GM18526 (cell line): ENCODE results near the gene TMPRSS9.

ENCODE experiments used
- POLR2A ChIP-seq: IDR thresholded peaks from 3 replicates; pipeline ENCODE4 v1.6.1; 2011; ENCODE audit not compliant: insufficient read length; ENCODE audit errors: extremely low read depth

The TMPRSS9 gene

DNA sequence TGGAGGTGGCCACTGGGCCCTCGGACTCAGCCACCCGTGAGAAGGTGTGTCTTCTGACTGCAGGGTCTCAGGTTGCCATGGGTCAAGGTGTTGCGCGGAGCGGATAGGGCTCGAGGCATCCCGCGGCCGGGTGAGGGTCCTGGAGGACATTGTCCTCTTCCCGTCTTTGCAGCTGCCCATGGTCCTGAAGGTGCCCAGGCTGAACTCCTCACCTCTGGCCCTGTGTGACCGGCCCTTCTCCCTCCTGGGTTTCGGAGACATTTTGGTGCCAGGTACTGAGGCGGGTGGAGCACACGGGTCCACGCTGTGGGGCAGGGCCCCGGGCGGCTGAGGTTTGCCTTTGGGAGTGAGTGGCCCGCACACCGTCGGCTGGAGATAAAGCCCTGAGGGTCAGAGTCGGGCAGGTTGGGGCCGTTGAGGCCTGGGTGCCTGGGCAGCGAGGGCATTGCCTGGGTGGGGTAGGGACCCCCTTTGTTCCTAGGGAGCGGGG, 15.6 kb upstream of the TMPRSS9 start:
- no peak for TF ChIP-seq POLR2A

DNA sequence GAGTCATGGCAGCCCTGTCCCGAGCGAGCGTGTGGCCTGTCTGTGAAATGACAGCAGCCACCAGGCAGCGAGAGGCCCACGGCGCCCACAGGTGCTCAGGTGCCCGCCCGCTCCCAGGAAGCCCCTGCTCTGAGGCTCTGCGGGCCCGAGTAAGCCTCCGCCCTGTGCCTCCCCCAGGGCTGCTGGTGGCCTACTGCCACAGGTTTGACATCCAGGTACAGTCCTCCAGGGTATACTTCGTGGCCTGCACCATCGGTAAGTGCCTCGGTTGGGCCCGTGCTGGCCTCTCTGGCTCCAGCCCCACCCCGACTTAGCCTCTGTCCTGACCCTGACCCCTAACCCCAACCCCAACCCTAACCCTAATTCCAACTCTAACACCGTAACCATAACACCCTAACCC, 15.0 kb upstream of the TMPRSS9 start:
- TF ChIP-seq POLR2A = no peak

DNA sequence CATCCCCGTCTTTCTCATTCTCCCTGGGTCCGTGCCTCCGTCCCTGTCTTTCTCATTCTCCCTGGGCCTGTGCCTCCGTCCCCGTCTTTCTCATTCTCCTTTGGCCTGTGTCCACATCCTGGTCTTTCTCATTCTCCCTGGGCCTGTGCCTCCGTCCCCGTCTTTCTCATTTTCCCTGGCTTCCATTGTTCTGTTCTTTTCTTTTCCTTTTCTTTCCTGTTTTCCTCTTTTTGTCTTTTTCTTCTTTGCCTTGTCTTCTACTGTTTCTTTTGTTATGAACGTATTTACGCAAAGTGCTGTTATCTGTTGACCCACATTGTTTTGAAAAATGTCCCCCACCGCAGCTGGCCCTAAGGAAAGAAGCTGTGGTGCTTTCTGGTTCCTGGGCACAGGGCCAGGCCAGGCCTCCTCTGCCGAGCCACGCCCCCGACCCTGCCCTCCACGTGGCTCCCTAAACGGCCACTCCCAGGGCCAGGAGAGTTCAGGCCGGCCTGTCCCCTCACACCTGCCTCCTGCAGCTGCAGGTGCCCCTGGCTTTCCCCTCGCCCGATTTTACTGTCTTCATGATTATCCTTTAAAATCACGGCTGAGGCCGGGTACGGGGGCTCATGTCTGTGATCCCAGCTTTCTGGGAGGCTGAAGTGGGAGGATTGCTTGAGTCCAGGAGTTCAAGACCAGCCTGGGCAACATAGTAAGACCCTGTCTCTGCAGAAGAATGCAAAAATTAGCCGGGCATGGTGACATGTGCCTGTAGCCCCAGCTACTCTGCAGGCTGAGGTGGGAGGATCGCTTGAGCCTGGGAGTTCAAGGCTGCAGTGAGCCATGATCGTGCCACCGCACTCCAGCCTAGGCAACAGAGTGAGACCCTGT, 14.0 kb upstream of the TMPRSS9 start:
- TF ChIP-seq POLR2A = no peak

DNA sequence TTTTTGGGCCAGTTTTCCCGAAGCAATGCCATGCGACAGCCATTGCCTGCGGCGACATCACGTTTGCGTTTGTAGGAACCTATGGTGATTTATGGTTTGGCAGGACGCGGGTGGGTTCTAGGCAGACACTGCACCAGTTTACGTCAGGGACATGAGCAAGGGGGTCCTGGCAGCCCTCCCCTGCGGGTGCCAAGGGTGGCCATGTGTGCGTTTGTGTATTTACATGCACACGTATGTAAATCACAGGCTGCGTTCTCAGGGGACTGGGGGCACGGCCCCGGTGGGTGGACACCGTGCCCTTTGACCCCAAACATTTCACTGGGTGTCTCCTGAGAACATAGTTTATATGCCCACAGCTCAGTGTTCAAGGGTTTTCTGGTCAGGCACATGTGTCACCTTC, 9.4 kb upstream of the TMPRSS9 start:
- no peak for TF ChIP-seq POLR2A

DNA sequence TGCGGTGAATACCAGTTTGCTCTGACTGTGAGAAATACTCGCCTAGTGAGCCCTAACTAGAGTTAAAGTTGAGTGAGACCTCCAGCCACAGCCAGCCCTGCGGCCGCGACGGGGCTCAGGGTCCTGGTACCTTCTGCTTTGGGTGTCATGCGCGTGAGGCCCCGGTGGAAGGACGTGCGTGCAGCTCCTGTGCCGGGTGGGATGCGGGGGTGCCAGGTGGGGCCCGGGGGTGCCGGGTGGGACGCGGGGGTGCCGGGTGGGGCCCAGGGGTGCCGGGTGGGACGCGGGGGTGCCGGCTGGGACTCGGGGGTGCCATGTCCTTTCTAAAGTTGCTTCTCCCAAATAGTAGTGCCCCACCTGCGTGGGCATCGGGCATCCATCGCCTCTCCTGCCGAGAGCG, 8.5 kb upstream of the TMPRSS9 start:
- TF ChIP-seq POLR2A = no peak

DNA sequence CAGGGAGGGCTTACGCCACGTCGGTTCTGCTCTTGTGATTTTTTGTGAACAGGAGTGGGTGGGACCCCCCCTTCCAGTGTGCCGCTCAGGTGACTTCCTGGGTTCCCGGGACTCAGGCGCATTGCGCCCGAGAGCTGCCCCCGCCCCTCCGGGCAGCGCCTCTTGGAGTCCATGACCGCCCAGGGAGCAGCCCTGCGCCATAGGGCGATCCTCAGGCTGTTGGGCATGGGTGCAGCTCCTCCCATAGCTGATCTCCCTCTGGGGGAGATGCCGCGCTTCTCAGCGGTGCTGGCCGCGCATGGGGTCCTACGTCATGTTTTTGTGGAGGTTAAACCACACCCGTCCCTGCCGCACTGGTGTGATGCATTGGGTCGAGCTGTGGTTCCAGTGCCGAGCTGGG, 7.9 kb upstream of the TMPRSS9 start:
- no peak for TF ChIP-seq POLR2A

DNA sequence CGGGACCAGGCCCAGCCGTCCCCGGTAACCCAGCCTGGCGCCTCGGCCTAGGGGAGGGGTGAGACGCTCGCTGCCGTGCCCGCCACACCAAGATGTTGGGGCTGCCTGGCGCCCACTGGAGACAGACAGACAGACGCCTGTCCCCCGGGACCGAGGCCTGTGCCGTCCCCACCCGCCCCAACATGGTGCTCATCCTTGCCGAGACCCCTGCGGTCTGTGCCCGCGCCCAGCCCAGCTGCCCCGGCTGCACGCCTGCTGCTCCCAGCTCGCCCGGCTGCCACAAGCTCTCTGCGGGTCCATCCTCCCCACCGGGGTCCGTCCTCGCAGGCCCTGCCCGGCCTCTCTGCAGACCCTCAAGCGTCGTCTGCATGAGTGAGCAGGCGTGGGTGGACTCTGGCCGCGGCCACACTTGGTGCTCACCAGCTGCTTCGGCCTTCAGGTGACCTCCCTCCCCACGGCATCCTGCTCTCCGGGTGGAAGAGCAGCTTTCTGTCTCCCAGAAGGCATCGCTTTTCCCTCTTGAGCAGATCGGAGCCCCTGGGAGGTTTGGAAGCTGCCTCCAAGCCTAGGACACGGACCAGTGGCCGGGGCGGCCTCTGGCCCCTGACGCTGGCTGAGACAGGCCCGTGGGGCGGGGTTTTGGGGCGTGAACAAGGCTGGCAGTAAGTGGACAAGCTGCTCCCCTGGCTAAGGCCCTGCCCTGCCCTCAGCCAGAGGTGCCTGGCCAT, 6.7 kb upstream of the TMPRSS9 start:
- no peak for TF ChIP-seq POLR2A

DNA sequence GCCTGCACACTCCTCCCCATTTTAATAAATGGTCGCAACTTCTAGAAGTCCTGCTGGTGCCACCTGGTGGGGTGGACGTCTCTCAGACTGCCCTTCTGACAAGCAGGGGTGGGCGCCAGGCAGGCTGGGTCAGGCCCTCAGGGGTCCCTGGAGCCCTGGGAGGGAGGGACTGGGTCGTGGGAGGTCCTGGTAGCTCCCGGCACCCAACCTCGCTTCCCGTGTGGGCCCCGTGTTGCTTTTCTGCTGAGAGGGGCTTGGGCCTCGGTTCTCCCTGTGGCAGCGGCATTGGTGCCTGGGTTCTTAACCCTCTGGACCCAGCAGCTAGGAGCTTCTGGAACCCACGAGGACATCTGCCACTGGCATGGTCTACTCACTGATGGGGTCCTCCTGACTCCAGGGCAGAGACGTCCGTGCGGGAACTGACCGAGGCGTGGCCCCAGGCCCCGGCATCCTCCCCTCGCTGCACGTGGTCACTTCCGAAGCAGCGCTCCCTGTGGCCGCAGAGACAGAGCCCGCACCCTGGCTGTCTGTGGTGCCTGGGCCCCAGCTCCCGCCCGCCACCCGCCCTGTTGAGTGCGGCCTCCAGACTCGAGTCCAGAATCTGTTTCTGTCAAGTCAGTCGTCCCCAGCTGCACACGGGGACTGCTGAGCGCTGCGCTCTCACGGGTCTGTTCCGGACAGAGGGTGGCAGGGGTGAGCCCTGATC, 6.0 kb upstream of the TMPRSS9 start:
- TF ChIP-seq POLR2A = no peak

DNA sequence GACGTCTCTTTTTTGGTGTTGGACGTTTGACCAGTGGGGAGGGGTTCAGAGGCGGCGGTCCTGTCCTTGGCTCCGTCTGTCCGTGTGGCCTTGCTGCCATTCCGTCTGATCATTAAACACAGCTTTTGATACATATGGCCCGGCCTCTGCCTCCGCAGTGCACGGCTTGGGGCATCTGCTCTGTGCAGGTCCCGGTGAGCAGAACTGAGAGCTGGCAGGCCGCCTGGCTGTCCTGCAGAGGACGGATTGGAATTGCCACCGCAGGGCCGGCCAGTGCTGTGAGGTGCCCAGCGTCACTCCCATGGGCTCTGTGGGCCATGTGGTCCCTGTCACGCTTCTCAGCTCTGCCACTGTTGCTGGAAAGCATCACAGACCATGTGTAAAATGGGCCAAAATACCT, 5.4 kb upstream of the TMPRSS9 start:
- TF ChIP-seq POLR2A = no peak

DNA sequence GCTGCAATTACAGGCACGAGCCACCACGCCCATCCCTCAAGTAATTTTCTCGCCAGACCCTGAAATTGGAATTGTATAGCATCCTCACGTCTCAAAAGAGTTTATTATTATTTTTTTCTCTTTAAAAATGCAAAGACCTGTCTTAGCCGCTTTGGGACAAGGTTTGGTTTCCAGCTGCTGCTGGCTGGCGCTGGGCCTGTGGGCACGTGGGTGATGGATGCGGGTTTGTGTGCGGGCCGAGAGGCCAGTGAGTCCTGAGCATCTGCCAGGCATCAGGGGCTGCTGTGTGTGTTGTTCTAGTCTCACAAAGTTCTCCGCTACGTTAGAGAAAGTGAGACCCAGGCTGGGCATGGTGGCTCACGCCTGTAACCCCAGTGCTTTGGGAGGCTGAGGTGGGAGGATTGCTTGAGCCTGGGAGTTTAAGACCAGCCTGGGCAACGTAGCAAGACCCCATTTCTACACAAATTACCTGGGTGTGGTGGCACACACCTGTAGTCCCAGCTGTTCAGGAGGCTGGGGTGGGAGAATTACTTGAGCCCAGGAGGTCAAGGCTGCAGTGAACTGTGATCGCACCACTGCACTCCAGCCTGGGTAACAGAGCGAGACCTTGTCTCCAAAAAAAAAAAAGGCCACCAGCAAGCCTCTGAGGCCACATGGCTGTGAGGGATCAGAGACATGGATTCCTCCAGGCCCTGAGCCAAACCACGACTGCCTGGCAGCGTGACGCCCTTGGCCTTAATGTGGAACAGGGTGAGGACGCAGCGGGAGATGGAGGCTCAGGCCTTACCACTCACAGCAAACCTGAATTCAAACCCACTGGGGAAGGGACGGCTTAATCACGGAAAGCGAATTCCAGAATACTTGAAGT, 4.7 kb upstream of the TMPRSS9 start:
- no peak for TF ChIP-seq POLR2A

DNA sequence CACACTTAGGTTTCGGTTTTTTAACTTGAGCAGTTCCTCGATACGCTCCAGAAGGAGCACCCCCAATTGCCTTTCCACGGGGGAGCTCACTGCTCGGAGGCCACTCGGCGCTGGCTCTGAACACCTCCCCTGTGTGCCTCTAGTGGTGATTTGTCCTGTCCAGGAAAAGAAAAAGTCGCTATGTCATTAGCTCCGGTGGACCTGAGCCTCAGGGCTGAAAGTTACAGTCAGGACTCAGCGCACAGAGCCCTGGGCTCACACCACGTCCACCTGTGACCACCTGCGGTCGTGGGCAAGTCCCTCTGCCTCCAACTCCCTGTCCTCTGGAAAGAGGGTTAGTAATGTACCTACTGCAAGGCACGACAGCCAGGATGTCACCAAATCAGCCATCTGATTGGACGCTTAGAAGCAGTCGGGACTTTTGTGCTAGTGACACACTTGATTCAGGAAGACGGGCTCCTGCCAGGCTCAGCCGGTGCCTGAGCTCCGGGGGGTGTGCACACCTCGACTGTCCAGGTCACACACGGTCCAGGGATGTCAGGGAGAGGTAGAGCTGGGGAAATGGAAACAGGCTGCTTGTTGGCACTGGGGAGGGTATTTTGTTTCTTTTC, 3.9 kb upstream of the TMPRSS9 start:
- TF ChIP-seq POLR2A = no peak

DNA sequence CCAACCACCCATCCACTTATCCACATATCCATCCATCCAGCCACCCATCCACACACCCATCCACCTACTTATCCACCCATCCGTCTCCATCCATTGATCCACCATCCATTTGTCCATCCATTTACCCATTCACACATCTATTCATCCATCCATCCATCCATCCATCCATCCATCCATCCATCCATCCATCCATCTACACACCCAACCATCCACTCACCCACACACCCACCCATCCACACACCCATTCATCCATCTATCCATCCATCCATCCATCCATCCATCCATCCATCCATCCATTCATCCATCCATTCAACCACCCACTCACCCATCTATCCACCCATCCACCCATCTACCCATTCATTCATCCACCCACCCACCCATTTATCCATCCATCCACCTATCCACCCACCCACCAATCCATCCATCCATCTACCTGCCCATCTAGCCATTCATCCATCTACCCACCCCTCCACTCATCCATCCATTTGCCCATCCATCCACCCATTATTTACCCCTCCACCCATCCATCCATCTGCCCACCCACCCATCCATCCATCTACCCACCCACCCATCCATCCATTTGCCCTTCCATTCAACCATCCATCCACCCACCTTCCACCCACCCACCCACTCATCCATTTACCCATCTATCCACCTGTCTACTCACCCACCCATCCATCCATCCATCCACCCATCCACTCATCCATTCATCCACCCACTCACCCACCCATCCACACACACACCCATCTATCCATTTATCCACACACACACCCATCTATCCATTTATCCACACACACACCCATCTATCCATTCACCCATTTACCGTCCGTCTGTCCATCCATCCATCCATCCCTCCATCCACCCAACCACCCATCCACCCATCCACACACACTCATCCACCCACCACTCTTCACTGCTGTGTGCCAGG, 2.5 kb upstream of the TMPRSS9 start:
- no peak for TF ChIP-seq POLR2A

DNA sequence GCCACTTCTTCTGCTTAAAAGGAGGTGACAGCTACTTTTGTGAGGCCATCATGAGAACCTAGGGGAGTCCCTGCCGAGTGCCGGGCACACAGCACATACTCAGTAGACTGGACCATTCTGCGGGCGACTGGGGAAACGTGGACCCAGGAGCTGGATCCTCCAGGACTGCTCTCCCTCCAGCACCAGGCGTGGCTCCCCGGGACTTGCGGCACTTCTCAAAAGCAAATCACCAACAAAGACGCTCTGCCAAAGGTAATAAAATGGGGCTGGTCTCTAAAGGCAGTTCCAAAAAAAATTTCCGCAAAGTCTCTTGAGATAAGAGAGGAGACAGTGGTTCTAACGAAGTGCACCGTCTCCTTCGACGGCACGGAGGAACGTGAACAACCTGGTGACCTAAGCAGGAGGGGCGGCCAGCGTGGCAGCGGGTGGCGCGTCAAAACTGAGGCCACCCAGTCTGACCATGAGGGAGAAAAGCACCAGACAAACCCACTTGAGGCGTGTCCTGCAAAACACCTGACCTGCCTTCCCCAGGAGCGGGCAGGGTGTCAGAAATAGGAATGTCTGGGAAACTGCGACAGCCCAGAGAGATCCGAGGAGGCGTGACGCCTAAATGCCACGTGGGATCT, 1.4 kb upstream of the TMPRSS9 start:
- TF ChIP-seq POLR2A = no peak
